Measurements from ENCODE around the gene LRPAP1.

DNA sequence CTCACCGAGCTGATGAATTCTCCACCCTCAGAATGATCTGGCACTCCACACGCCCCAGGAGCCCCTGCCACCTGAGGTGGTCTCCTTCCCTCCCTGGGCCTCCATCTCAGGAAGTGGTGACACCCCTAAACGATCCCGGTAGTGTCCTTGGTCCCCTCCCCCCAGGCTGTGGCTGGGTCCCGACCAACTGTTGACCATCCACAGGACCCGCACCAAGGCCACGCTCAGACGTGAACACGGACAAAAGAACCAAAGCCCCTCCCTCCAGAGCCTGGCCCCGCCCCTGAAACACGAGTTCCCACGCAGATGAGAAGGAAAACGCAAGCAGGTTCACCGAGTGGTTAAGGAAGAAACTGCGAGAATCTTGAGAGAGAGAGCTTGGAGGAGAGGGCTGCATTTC lies 16.6 kb downstream of the LRPAP1 start:
- TF ChIP-seq, protein P1, sequence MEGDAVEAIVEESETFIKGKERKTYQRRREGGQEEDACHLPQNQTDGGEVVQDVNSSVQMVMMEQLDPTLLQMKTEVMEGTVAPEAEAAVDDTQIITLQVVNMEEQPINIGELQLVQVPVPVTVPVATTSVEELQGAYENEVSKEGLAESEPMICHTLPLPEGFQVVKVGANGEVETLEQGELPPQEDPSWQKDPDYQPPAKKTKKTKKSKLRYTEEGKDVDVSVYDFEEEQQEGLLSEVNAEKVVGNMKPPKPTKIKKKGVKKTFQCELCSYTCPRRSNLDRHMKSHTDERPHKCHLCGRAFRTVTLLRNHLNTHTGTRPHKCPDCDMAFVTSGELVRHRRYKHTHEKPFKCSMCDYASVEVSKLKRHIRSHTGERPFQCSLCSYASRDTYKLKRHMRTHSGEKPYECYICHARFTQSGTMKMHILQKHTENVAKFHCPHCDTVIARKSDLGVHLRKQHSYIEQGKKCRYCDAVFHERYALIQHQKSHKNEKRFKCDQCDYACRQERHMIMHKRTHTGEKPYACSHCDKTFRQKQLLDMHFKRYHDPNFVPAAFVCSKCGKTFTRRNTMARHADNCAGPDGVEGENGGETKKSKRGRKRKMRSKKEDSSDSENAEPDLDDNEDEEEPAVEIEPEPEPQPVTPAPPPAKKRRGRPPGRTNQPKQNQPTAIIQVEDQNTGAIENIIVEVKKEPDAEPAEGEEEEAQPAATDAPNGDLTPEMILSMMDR (IDR thresholded peaks at IDR 0.05; ENCODE audit: low read length): no peak
- TF ChIP-seq EZH2 (IDR thresholded peaks at IDR 0.05; ENCODE audit: borderline replicate concordance, low read length): no peak

Data from OCI-LY1 (cell line).